ENCODE data around the gene CD300LF.

DNA sequence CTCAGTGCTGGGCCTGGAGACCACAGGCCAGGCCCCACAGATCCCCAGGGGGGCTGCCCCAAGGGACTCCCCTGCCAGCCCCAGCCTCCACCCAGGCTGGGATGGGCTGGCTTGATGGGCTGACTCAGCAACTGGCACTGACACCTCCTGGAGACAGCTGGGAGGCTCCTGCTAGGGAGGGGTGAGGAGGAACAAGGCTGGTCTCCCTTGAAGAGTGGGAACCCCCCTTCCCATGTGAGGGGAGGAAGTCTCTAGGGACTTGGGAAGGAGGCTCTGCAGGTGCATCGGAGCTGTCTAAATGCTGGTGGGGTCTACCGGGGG is 46.1 kb upstream of the CD300LF start:
- TF ChIP-seq, protein P1, sequence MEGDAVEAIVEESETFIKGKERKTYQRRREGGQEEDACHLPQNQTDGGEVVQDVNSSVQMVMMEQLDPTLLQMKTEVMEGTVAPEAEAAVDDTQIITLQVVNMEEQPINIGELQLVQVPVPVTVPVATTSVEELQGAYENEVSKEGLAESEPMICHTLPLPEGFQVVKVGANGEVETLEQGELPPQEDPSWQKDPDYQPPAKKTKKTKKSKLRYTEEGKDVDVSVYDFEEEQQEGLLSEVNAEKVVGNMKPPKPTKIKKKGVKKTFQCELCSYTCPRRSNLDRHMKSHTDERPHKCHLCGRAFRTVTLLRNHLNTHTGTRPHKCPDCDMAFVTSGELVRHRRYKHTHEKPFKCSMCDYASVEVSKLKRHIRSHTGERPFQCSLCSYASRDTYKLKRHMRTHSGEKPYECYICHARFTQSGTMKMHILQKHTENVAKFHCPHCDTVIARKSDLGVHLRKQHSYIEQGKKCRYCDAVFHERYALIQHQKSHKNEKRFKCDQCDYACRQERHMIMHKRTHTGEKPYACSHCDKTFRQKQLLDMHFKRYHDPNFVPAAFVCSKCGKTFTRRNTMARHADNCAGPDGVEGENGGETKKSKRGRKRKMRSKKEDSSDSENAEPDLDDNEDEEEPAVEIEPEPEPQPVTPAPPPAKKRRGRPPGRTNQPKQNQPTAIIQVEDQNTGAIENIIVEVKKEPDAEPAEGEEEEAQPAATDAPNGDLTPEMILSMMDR (IDR thresholded peaks at IDR 0.05; ENCODE audit: poor library complexity) = no peak
- TF ChIP-seq EZH2 (IDR thresholded peaks at IDR 0.05; ENCODE audit: borderline replicate concordance) = no peak
- no peak for TF ChIP-seq EZH2phosphoT487 (IDR thresholded peaks at IDR 0.05; ENCODE audit: low read depth, severe bottlenecking, unreplicated experiment)

Measured in hepatocyte (in vitro differentiated cells).